Subcutaneous adipose tissue (tissue), 4 donors: ENCODE results near the gene ZNF474. TPM values are rescaled to one million over a fixed set of nuclear protein-coding genes. Genes with fewer than 3 reads are reported as not detected.

ENCODE experiments used
- total RNA-seq, 4 donors: library from RNA; depleted of rRNA; stranded (reverse); fragments of >200 nt; gene quantifications; one replicate each; pipeline ENCODE4 v1.1.0, GENCODE V29; 2016
- TF ChIP-seq, protein P1 (sequence below): fragments of 450-650 bp; IDR thresholded peaks from one replicate; pipeline ENCODE4 v1.5.1; 2016; ENCODE audit warnings: low read depth, mild to moderate bottlenecking, control low read depth, antibody characterized with exemption, moderate library complexity

ZNF474 gene
- total RNA-seq, 4 donors from 2014 or later: 0.44 TPM; not detected in 3

DNA sequence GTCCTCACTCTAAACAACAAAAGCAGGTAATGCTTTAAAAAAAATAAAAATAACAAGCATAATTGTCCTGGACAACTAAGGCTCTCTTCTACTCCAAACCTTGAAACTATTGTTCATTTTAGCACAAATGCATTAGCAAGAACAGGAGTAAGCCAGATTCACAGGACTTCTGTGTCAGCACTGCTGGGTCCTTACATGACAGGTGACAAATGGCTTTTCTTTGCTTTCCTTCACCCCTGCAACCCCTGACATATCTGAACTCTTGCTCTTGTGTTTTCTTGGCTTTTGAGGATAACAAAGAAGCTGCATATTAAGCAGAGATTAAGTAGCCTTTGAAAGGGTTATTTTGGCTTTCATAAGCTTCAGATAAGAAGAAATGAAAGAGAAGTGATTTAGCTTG, 71.1 kb downstream of the ZNF474 start:
- TF ChIP-seq, protein P1, sequence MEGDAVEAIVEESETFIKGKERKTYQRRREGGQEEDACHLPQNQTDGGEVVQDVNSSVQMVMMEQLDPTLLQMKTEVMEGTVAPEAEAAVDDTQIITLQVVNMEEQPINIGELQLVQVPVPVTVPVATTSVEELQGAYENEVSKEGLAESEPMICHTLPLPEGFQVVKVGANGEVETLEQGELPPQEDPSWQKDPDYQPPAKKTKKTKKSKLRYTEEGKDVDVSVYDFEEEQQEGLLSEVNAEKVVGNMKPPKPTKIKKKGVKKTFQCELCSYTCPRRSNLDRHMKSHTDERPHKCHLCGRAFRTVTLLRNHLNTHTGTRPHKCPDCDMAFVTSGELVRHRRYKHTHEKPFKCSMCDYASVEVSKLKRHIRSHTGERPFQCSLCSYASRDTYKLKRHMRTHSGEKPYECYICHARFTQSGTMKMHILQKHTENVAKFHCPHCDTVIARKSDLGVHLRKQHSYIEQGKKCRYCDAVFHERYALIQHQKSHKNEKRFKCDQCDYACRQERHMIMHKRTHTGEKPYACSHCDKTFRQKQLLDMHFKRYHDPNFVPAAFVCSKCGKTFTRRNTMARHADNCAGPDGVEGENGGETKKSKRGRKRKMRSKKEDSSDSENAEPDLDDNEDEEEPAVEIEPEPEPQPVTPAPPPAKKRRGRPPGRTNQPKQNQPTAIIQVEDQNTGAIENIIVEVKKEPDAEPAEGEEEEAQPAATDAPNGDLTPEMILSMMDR: no peak

DNA sequence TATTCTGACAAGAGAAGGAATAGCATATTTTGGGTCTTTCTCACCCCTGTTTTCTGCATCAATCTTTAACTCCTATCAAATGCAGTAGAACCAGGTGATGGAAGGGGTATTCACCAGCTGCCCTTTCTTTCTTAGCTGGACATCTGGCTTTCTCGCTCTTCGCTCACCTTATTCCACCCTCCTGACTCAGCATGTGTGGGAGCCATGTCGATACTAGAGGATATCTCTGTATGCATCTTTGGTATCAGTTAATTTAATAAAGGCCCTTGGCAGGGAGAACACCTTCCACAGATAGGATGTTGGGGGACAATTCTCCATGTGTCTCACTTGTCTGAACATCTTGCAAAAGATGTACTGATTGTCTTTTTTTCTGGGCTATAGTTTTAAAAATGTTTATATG, 71.5 kb downstream of the ZNF474 start:
- TF ChIP-seq, protein P1: no peak

DNA sequence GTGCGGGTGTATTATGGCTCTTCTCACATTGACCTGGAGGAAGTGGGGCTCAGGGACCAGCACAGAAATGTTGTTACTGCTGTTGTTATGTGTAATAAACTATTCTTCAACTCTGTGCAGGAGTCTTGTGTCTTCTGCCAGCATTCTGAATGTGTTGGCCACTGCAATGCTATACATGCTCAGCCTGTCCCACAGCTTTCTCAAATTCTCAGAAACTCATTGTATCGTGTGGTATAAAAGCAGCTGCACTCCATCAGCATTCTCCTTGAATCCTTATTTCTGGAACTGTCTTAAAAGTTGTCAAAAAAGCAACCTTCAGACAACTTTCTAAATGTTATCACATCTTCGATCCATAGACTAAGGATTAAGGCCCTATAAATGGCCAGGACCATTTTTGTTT, 72.0 kb downstream of the ZNF474 start:
- TF ChIP-seq, protein P1: no peak

- TF ChIP-seq, protein P1: no peak
Measured at GRCh38 chr5:122202952-122203351, 73.6 kb downstream of the ZNF474 start.

Other genes with a start within 250 kb of the ZNF474 start
- 10 to 100 TPM; 14.8 to 26.1 (median 19.6) TPM for gene SRFBP1, start 167.6 kb upstream of the ZNF474 start, total RNA-seq
- 100 to 1,000 TPM in 2 of 4 donors, 10 to 100 TPM in 2; 22.2 to 161 (median 73.2) TPM for gene LOX, start 51.3 kb upstream of the ZNF474 start, total RNA-seq
- 1 to 10 TPM; 4.9 to 7.7 (median 6.8) TPM for gene SNCAIP, start 182.7 kb downstream of the ZNF474 start, total RNA-seq